ENCODE measurements around the gene ZNF236. TPM values are rescaled to one million over a fixed set of nuclear protein-coding genes. Genes with fewer than 3 reads are reported as not detected.
"Not testable (repeated sequence)": the region's sequence is repeated elsewhere in the genome, so short reads cannot be mapped to it uniquely, and the experiment has no call there.

ZNF236 gene
- total RNA-seq, 1 donor from 2014 or later, result 19.4 TPM

- H3K36me3 Mint-ChIP-seq (ENCODE audit: low read depth, unreplicated experiment), result peaks cover 4% of the 10 kb centered on the region
- TF ChIP-seq CTCF (IDR thresholded peaks at IDR 0.05; ENCODE audit: unreplicated experiment), result no peak
- DNase-seq (ENCODE audit: low spot score), result no peak
- H3K4me1 Mint-ChIP-seq (ENCODE audit: unreplicated experiment), result peaks cover 5% of the 10 kb centered on the region
- H3K9me3 Mint-ChIP-seq (ENCODE audit: unreplicated experiment), result no peaks in the 10 kb centered on the region
- H3K4me3 Mint-ChIP-seq (ENCODE audit: unreplicated experiment), result no peak overlapping the region
- no peak overlapping the region for H3K27ac Mint-ChIP-seq (ENCODE audit: unreplicated experiment)
- peaks cover 4% of the 10 kb centered on the region for H3K27me3 Mint-ChIP-seq (ENCODE audit: unreplicated experiment)
Observed at GRCh38 chr18:76808561-76808960, 13.8 kb upstream of the ZNF236 start.

- H3K27ac Mint-ChIP-seq (ENCODE audit: unreplicated experiment); H3K27me3 Mint-ChIP-seq (ENCODE audit: unreplicated experiment); H3K9me3 Mint-ChIP-seq (ENCODE audit: unreplicated experiment); H3K4me1 Mint-ChIP-seq (ENCODE audit: unreplicated experiment); H3K36me3 Mint-ChIP-seq (ENCODE audit: low read depth, unreplicated experiment); H3K4me3 Mint-ChIP-seq (ENCODE audit: unreplicated experiment); DNase-seq (ENCODE audit: low spot score): not testable (repeated sequence)
Observed at GRCh38 chr18:76811530-76811929, 10.8 kb upstream of the ZNF236 start.

GRCh38 chr18:76814256-76814655 lies 8.1 kb upstream of the ZNF236 start:
- no peak overlapping the region for H3K27ac Mint-ChIP-seq (ENCODE audit: unreplicated experiment)
- DNase-seq (ENCODE audit: low spot score), result no peak

GRCh38 chr18:76816127-76816526 lies 6.2 kb upstream of the ZNF236 start:
- H3K4me1 Mint-ChIP-seq (ENCODE audit: unreplicated experiment), result peaks cover 6% of the 10 kb centered on the region
- H3K9me3 Mint-ChIP-seq (ENCODE audit: unreplicated experiment), result no peaks in the 10 kb centered on the region
- H3K27ac Mint-ChIP-seq (ENCODE audit: unreplicated experiment), result no peak overlapping the region
- no peak for TF ChIP-seq CTCF (IDR thresholded peaks at IDR 0.05; ENCODE audit: unreplicated experiment)
- DNase-seq (ENCODE audit: low spot score), result no peak
- no peak overlapping the region for H3K4me3 Mint-ChIP-seq (ENCODE audit: unreplicated experiment)
- peaks cover 4% of the 10 kb centered on the region for H3K27me3 Mint-ChIP-seq (ENCODE audit: unreplicated experiment)
- peaks cover 6% of the 10 kb centered on the region for H3K36me3 Mint-ChIP-seq (ENCODE audit: low read depth, unreplicated experiment)

More at GRCh38 chr18:76814256-76814655, 8.1 kb upstream of the ZNF236 start:
- Mint-ChIP-seq H3K36me3 (ENCODE audit: low read depth, unreplicated experiment) (peaks cover 4% of the 10 kb centered on the region), H3K4me1 (ENCODE audit: unreplicated experiment) (no peaks in the 10 kb centered on the region), H3K9me3 (ENCODE audit: unreplicated experiment) (no peaks in the 10 kb centered on the region), H3K27me3 (ENCODE audit: unreplicated experiment) (no peaks in the 10 kb centered on the region), H3K4me3 (ENCODE audit: unreplicated experiment) (no peak overlapping the region)
- TF ChIP-seq CTCF (IDR thresholded peaks at IDR 0.05; ENCODE audit: unreplicated experiment), result no peak

GRCh38 chr18:76817888-76818611 lies 4.3 kb upstream of the ZNF236 start:
- H3K4me1 Mint-ChIP-seq (ENCODE audit: unreplicated experiment), result peaks cover 7% of the 10 kb centered on the region
- peaks cover 8% of the 10 kb centered on the region for H3K27me3 Mint-ChIP-seq (ENCODE audit: unreplicated experiment)
- no peak for DNase-seq (ENCODE audit: low spot score)

More at GRCh38 chr18:76817888-76818611, 4.3 kb upstream of the ZNF236 start:
- Mint-ChIP-seq H3K4me3 (ENCODE audit: unreplicated experiment) (no peak overlapping the region), H3K9me3 (ENCODE audit: unreplicated experiment) (no peaks in the 10 kb centered on the region), H3K27ac (ENCODE audit: unreplicated experiment) (no peak overlapping the region), H3K36me3 (ENCODE audit: low read depth, unreplicated experiment) (peaks cover 7% of the 10 kb centered on the region)
- no peak for TF ChIP-seq CTCF (IDR thresholded peaks at IDR 0.05; ENCODE audit: unreplicated experiment)

All from endothelial cell (in vitro differentiated cells).